NCI-H82 treated with DMSO at 0.1 percent for 48 hours (cell line): ENCODE data around the gene PLIN4.

Experiments
- DNase-seq: peaks from one replicate; lab custom pipeline; 2025; ENCODE audit not compliant: unreplicated experiment; lab: John Stamatoyannopoulos, UW

Gene PLIN4

GRCh38 chr19:4456843-4457653, 61.2 kb downstream of the PLIN4 start:
- peak; percentile 17 for DNase-seq

DNA sequence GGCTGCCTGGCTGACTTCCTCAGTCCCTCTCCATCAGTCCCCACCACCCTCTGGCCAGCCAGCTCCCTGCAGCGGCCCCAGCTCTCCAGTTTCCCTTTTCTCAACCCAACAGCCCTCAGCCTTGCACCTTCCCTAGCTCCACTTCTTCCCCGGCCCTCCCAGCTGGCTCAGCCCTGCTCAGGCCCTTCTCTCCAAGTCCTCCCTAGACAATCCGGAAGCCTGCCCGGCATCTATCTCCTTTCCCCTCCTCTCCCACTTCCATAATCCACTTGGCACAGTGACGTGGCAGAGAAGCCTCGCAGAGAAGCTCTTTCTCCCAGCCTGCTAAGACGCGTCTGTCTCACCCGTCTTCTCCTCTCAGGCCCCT, 61.8 kb downstream of the PLIN4 start:
- DNase-seq, result peak; percentile 87

DNA sequence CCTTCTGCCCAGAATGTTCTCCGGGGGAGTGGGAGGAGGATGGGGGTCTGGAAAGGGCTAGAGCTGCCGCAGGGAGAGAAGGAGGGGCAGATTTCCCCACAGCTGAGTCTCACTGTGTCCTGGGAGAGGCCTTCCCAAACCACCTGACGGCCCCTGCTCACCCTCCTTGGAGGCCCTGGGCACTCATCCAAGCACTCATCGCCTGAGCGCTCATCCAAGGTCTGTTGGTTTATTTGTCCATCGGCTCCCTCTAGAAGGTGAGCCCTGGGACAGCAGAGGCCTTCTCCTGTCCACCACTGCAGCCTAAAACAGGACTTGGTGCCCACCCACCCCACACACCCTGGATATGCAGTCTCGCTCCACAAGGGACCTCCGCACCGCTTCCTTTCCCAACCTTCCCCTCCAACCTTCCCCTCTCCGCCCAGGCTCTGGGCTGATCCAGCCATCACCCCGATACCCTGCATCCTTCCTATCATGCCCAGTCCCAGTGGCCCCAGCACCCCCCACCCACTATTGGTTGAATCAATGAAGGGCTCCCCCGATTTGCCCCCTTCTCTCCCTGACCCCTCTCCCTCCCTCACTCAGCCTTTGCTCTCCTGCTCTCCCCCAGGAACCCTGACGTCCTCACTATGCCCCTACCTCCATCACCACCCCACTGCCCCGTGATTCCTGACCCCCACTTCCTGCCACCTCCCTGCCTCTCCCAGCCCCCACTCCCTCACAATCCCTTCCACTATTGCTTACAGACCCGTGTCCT, 62.4 kb downstream of the PLIN4 start:
- DNase-seq, result no peak

GRCh38 chr19:4454747-4455718, 63.3 kb downstream of the PLIN4 start:
- no peak for DNase-seq

GRCh38 chr19:4453232-4454179, 64.8 kb downstream of the PLIN4 start:
- no peak for DNase-seq

- DNase-seq, result no peak
Measured at GRCh38 chr19:4452230-4452990, 65.9 kb downstream of the PLIN4 start.
